ENCODE data around the gene PRKCE. TPM values are rescaled to one million over a fixed set of nuclear protein-coding genes. Genes with fewer than 3 reads are reported as not detected.

PRKCE gene
- total RNA-seq, 1 experiment from 2014 or later: 14.0 TPM

DNA sequence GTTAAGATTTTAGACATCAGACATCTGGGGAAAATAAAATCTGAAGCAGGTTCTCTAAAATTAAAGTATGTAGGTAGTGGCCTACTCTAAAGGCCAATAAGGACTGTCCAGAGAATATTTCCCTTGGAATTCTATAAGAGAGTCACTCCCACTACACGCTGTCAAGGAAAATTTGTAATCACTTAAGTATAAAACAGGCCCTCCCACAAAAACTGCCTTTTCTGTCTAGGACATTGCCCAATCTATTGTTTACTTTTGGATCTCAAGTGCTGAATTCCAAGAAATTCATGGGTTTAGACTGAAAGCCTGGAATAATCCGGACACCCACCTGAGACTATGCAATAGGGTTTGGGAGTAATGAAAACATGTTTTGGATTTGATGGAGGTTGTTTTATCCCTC lies 38.7 kb upstream of the PRKCE start:
- Histone ChIP-seq H3K36me3 (ENCODE audit: control insufficient read depth, insufficient read depth, low read length) (no peaks in the 10 kb centered on the region; the same call in 1 of the 2 replicates), H3K27ac (ENCODE audit: low read length) (no peak overlapping the region), H3K4me1 (ENCODE audit: control insufficient read depth, insufficient read depth, low read length) (peaks cover 21% of the 10 kb centered on the region), H3K9me3 (ENCODE audit: control insufficient read depth, insufficient read depth, low read depth, low read length) (no peaks in the 10 kb centered on the region), H3K27me3 (ENCODE audit: control insufficient read depth, insufficient read depth, low read length) (no peaks in the 10 kb centered on the region), H3K4me3 (ENCODE audit: low read depth in 2 of 2, low read length in 2 of 2) (no peak overlapping the region)
- in situ Hi-C loops (cut with HindIII; ENCODE audit: low pct_unique_long_range_greater_than_20kb, low sequenced_read_pairs): no loop called here
- no TSS peak for BruUV-seq (replicated peaks)
- ChIA-PET POLR2A (no interaction called here), CTCF (no interaction called here)
- TF ChIP-seq POLR2AphosphoS5 (IDR thresholded peaks at IDR 0.05; ENCODE audit: low read depth, low read length) (no peak), SIN3A (IDR thresholded peaks at IDR 0.05; ENCODE audit: borderline replicate concordance, insufficient read depth, low read depth, low read length) (no peak), TCF7L2 (IDR thresholded peaks at IDR 0.05; ENCODE audit: low read depth, low read length) (no peak)
- TF ChIP-seq, protein P1, sequence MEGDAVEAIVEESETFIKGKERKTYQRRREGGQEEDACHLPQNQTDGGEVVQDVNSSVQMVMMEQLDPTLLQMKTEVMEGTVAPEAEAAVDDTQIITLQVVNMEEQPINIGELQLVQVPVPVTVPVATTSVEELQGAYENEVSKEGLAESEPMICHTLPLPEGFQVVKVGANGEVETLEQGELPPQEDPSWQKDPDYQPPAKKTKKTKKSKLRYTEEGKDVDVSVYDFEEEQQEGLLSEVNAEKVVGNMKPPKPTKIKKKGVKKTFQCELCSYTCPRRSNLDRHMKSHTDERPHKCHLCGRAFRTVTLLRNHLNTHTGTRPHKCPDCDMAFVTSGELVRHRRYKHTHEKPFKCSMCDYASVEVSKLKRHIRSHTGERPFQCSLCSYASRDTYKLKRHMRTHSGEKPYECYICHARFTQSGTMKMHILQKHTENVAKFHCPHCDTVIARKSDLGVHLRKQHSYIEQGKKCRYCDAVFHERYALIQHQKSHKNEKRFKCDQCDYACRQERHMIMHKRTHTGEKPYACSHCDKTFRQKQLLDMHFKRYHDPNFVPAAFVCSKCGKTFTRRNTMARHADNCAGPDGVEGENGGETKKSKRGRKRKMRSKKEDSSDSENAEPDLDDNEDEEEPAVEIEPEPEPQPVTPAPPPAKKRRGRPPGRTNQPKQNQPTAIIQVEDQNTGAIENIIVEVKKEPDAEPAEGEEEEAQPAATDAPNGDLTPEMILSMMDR (IDR thresholded peaks at IDR 0.05): no peak
- TF ChIP-seq, protein P2, sequence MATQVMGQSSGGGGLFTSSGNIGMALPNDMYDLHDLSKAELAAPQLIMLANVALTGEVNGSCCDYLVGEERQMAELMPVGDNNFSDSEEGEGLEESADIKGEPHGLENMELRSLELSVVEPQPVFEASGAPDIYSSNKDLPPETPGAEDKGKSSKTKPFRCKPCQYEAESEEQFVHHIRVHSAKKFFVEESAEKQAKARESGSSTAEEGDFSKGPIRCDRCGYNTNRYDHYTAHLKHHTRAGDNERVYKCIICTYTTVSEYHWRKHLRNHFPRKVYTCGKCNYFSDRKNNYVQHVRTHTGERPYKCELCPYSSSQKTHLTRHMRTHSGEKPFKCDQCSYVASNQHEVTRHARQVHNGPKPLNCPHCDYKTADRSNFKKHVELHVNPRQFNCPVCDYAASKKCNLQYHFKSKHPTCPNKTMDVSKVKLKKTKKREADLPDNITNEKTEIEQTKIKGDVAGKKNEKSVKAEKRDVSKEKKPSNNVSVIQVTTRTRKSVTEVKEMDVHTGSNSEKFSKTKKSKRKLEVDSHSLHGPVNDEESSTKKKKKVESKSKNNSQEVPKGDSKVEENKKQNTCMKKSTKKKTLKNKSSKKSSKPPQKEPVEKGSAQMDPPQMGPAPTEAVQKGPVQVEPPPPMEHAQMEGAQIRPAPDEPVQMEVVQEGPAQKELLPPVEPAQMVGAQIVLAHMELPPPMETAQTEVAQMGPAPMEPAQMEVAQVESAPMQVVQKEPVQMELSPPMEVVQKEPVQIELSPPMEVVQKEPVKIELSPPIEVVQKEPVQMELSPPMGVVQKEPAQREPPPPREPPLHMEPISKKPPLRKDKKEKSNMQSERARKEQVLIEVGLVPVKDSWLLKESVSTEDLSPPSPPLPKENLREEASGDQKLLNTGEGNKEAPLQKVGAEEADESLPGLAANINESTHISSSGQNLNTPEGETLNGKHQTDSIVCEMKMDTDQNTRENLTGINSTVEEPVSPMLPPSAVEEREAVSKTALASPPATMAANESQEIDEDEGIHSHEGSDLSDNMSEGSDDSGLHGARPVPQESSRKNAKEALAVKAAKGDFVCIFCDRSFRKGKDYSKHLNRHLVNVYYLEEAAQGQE (IDR thresholded peaks at IDR 0.05; ENCODE audit: insufficient read depth in 1 of 2, low read depth in 2 of 2, low read length in 1 of 2): no peak
- ATAC-seq: no peak
- intact Hi-C loops (cut with micrococcal nuclease; ENCODE audit: unreplicated experiment): no loop called here
- DNase-seq (ENCODE audit: low read depth, low spot score): no peak

DNA sequence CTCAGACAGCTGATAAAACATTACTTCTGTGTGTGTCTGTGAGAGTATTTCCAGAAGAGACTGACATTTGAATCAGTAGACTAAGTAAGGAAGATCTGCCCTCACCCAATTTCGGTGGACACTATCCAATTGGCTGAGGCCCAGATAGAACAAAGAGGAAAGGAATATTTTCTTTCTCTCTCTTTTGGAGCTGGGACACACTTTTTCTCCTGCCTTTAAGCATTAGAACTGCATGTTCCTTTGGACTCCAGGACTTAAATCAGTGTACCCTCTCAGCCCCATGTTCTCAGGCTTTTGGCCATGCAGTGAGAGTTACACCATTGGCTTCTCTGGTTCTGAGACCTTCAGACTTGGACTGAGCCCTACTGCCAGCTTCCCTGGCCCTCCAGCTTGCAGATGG lies 37.1 kb upstream of the PRKCE start:
- TF ChIP-seq SIN3A (IDR thresholded peaks at IDR 0.05; ENCODE audit: borderline replicate concordance, insufficient read depth, low read depth, low read length) (no peak), POLR2AphosphoS5 (IDR thresholded peaks at IDR 0.05; ENCODE audit: low read depth, low read length) (no peak), TCF7L2 (IDR thresholded peaks at IDR 0.05; ENCODE audit: low read depth, low read length) (no peak)
- TF ChIP-seq, protein P1 (IDR thresholded peaks at IDR 0.05): no peak
- TF ChIP-seq, protein P2 (IDR thresholded peaks at IDR 0.05; ENCODE audit: insufficient read depth in 1 of 2, low read depth in 2 of 2, low read length in 1 of 2): no peak
- ATAC-seq: no peak
- H3K4me3 ChIP-seq (ENCODE audit: low read depth in 2 of 2, low read length in 2 of 2): no peak overlapping the region
- no peaks in the 10 kb centered on the region; the same call in 1 of the 2 replicates for H3K36me3 ChIP-seq (ENCODE audit: control insufficient read depth, insufficient read depth, low read length)
- in situ Hi-C loops (cut with HindIII; ENCODE audit: low pct_unique_long_range_greater_than_20kb, low sequenced_read_pairs) (no loop called here), intact Hi-C loops (cut with micrococcal nuclease; ENCODE audit: unreplicated experiment) (no loop called here)
- BruUV-seq (replicated peaks): no TSS peak
- no peaks in the 10 kb centered on the region for H3K27me3 ChIP-seq (ENCODE audit: control insufficient read depth, insufficient read depth, low read length)
- ChIA-PET CTCF (no interaction called here), POLR2A (interaction anchor here (0.7 to 0.8 kb wide), 2 partner anchors 153 to 194 kb away, joined by 4 to 8 read pairs; no protein-coding TSS in a partner anchor)
- H3K27ac ChIP-seq (ENCODE audit: low read length): no peak overlapping the region
- H3K9me3 ChIP-seq (ENCODE audit: control insufficient read depth, insufficient read depth, low read depth, low read length): no peaks in the 10 kb centered on the region
- H3K4me1 ChIP-seq (ENCODE audit: control insufficient read depth, insufficient read depth, low read length): peaks cover 21% of the 10 kb centered on the region
- no peak for DNase-seq (ENCODE audit: low read depth, low spot score)
